ENCODE measurements around the gene FGD5. TPM values are rescaled to one million over a fixed set of nuclear protein-coding genes. Genes with fewer than 3 reads are reported as not detected.

Gene FGD5
- total and polyA plus RNA-seq, 2 experiments from 2014 or later = 0.59 to 1.1 TPM

DNA sequence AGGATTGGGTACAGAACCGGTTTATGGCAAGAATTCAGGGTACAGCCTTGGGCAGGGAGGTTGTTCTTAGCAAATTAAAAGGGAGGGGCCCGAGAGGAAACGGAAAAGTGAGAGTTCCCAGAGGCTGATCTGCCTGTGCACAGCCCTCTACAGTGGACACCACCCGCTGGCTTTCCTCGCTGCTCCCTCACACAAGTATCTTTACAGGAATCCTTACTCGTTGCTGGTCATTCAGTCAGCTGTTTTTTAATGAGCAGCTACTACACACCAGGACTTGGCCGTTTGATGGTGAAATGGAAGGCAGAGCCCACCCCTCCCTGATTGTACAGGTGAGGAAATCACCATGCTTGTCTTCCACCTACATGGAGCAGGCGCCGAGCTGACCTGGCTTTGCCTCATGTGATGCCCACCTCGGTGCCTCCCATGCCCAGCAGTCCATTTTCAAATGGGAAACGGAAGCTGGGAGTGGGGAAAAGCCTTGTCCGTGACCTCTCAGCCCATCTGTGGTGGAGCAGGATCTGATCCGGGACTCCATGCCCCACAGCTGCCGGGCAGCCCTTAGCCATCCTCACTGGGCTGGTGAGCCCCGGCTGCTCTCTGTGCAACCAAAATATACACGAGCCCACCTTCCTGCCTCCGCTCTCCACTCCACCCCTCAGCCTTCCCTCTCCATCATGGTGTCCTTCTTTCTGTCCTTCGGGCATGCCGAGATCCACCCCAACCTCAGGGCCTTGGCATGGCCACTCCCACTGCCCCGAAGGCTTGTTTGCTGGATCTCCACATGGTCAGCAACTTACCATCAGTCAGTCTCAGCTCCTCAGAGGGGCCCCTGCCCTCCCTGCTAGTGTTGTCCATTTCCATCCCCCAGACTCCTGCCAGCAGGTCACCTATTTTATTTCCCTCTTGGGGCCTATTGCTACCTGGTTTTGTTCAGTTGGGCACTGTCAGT is 33.3 kb upstream of the FGD5 start:
- no peak for DNase-seq (ENCODE audit: low read depth in 1 of 2, low spot score in 1 of 2)
- no peak overlapping the region for H3K4me3 ChIP-seq
- no peaks in the 10 kb centered on the region for H3K36me3 ChIP-seq
- H3K27ac ChIP-seq = no peak overlapping the region
- TF ChIP-seq, protein P1, sequence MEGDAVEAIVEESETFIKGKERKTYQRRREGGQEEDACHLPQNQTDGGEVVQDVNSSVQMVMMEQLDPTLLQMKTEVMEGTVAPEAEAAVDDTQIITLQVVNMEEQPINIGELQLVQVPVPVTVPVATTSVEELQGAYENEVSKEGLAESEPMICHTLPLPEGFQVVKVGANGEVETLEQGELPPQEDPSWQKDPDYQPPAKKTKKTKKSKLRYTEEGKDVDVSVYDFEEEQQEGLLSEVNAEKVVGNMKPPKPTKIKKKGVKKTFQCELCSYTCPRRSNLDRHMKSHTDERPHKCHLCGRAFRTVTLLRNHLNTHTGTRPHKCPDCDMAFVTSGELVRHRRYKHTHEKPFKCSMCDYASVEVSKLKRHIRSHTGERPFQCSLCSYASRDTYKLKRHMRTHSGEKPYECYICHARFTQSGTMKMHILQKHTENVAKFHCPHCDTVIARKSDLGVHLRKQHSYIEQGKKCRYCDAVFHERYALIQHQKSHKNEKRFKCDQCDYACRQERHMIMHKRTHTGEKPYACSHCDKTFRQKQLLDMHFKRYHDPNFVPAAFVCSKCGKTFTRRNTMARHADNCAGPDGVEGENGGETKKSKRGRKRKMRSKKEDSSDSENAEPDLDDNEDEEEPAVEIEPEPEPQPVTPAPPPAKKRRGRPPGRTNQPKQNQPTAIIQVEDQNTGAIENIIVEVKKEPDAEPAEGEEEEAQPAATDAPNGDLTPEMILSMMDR (IDR thresholded peaks at IDR 0.05; ENCODE audit: low read depth, low read length) = no peak
- no peaks in the 10 kb centered on the region for H3K4me1 ChIP-seq (ENCODE audit: low read depth)
- no peaks in the 10 kb centered on the region for H3K27me3 ChIP-seq
- H3K9me3 ChIP-seq (ENCODE audit: low read depth) = no peaks in the 10 kb centered on the region

GRCh38 chr3:14786369-14786768 is 32.4 kb upstream of the FGD5 start:
- Histone ChIP-seq H3K27me3 (no peaks in the 10 kb centered on the region), H3K9me3 (ENCODE audit: low read depth) (no peaks in the 10 kb centered on the region), H3K4me1 (ENCODE audit: low read depth) (no peaks in the 10 kb centered on the region), H3K4me3 (no peak overlapping the region), H3K27ac (no peak overlapping the region), H3K36me3 (no peaks in the 10 kb centered on the region)
- TF ChIP-seq, protein P1 (IDR thresholded peaks at IDR 0.05; ENCODE audit: low read depth, low read length) = no peak
- DNase-seq (ENCODE audit: low read depth in 1 of 2, low spot score in 1 of 2) = no peak

DNA sequence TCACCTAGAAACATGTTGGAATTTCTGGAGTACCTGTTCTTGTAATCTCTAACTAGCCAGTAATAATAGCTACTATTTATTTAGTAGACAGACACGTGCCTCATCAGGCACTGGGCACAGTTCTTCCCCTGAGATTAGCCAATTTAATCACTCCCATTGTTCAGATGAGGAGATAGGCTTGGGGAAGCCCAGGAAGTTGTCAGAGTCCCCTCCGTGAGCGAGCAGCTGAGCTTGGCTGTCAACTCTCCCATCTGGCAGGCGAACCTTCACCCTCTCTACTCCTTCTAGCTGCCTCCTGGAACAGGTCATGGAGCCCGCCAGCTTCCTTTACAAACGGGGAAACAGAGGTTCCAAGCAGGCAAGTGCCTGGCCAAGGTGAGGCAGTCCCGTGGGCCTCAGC is 31.1 kb upstream of the FGD5 start:
- H3K27ac ChIP-seq = no peak overlapping the region
- H3K4me3 ChIP-seq = no peak overlapping the region
- H3K36me3 ChIP-seq = no peaks in the 10 kb centered on the region
- no peaks in the 10 kb centered on the region for H3K9me3 ChIP-seq (ENCODE audit: low read depth)
- TF ChIP-seq, protein P1 (IDR thresholded peaks at IDR 0.05; ENCODE audit: low read depth, low read length) = no peak
- DNase-seq (ENCODE audit: low read depth in 1 of 2, low spot score in 1 of 2) = no peak
- no peaks in the 10 kb centered on the region for H3K27me3 ChIP-seq
- no peaks in the 10 kb centered on the region for H3K4me1 ChIP-seq (ENCODE audit: low read depth)

DNA sequence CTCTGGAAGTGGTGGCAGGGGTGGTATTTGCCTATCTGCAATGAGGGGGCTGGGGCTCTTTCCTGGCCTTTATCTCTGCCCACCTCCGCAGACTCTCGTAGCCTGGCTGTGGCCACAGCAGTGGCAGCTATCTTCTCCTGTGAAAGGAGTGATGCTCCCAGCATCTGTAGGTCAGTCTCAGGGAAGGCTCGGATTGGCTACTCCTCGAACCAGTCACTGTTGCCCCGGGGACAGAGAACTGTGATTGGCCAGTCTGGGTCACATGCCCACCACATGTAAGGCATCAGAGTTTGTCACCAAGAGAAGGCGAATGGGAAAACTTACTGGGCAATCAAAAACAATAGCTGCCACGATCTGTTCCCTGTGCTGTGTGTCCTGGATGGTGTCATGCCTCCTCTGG is 30.1 kb upstream of the FGD5 start:
- Histone ChIP-seq H3K27ac (no peak overlapping the region), H3K4me3 (no peak overlapping the region), H3K27me3 (no peaks in the 10 kb centered on the region), H3K36me3 (no peaks in the 10 kb centered on the region), H3K4me1 (ENCODE audit: low read depth) (no peaks in the 10 kb centered on the region), H3K9me3 (ENCODE audit: low read depth) (no peaks in the 10 kb centered on the region)
- TF ChIP-seq, protein P1 (IDR thresholded peaks at IDR 0.05; ENCODE audit: low read depth, low read length) = no peak
- DNase-seq (ENCODE audit: low read depth in 1 of 2, low spot score in 1 of 2) = no peak

DNA sequence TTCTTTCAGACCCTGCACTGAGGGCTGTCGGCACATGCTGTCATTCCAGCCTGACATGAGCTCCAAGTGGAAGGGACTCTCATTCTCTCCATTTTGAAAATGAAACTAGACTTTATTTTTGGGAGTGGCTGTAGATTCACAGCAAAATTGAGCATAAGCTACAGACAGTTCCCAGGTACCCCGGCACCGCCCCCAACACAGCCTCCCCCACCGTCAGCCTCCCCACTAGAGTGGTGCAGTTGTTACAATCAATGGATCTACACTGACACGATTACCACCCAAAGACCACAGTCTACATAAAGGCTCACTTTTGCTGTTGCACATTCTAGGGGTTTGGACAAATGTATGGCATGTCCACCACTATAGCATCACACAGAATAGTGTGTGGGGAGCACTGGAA is 29.5 kb upstream of the FGD5 start:
- DNase-seq (ENCODE audit: low read depth in 1 of 2, low spot score in 1 of 2) = no peak
- TF ChIP-seq, protein P1 (IDR thresholded peaks at IDR 0.05; ENCODE audit: low read depth, low read length) = no peak
- Histone ChIP-seq H3K9me3 (ENCODE audit: low read depth) (no peaks in the 10 kb centered on the region), H3K4me3 (no peak overlapping the region), H3K36me3 (no peaks in the 10 kb centered on the region), H3K27me3 (no peaks in the 10 kb centered on the region), H3K4me1 (ENCODE audit: low read depth) (no peaks in the 10 kb centered on the region), H3K27ac (no peak overlapping the region)
